Skin of body (tissue), 2 donors: ENCODE data around the gene LSP1. TPM values are rescaled to one million over a fixed set of nuclear protein-coding genes. Genes with fewer than 3 reads are reported as not detected.
"Not testable (repeated sequence)": the region's sequence is repeated elsewhere in the genome, so short reads cannot be mapped to it uniquely, and the experiment has no call there.

Experiments used
- DNase-seq: peaks from one replicate; lab custom pipeline; 2025; lab: John Stamatoyannopoulos, UW
- total RNA-seq: library from RNA; depleted of rRNA; stranded (reverse); fragments of >200 nt; gene quantifications from one replicate; pipeline ENCODE4 v1.2.3, GENCODE V29; 2014

Gene LSP1
- total RNA-seq, 1 donor from 2014 or later = 18.5 TPM

DNA sequence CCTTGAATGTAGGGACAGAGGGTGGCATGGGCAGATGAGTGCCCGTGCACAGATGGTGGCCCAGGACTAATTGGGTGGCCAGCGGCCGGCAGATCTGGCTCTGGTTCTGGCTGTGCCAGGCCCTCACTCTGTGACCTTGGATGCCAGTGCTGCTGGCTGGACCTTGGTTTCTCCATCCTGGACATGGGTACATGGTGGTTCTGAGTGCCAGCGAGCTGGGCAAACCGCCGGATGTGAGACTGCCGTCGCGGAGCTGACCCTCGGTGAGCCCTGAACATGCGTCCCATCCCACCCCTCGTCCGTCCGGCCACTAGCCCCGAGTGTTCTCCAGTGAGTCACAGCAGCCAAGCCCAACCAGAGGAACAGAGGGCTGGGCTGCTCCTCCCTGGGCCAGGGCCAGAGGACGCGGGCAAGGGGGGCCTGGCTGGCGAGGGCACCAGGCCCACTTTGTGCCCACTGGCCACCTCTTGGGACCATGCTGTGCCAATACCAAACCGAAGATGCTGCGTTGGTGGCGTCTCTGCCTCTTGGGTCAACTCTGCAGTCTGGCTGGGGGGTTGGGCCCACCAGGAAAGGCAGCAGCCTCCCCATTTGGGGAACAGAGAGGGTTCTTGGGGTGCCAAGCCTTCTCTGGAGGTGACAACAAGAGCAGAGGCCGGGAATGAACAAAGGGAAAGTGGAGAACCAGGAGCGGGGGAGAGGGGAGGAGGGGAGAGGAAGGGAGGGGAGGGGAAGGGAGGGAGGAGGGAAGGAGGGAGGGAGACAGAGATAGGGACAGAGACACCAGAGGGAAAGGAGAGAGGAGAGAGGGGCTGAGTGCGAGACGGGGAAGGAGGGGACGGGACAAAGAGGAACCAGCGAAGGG is 10.7 kb downstream of the LSP1 start:
- peak; percentile 83 for DNase-seq

GRCh38 chr11:1864231-1864630 is 11.3 kb downstream of the LSP1 start:
- DNase-seq = no peak

DNA sequence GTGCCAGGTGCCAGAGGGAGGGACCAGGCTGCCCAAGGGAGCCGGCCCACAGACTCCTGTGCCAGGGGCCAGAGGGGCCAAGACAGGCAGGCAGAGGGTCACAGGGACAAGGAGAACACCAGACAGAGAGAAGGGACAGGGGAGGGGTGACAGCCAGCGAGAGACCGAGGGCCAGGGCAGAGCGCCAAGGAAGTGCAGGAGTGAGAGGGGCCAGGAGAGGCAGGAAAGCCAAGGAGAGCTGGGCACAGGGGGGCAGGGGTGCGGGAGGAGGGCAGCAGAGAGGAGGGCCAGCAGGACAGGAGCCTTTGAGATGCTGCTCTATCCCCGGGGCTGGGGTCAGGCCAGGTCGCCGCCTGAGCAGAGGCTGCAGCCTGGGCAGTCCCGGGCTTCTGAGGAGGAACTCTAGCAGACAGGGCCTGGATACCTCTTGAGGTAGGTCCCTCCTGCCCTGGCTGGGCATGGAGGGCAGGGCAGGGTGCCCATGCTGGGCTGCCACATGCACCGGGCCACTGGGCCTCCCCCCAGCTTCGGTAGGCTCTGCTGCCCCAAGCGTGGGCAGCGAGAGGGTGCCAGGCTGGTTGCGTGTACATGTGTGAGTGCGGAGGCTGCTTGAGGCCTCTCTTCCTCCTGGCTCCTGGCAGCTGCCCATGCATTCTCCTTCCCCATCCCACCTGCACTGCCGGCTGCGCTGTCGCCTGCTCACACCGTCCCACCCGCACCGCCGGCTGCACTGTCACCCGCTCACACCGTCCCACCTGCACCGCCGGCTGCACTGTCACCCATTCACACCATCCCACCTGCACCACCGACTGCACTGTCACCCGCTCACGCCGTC is 12.2 kb downstream of the LSP1 start:
- DNase-seq = no peak

DNA sequence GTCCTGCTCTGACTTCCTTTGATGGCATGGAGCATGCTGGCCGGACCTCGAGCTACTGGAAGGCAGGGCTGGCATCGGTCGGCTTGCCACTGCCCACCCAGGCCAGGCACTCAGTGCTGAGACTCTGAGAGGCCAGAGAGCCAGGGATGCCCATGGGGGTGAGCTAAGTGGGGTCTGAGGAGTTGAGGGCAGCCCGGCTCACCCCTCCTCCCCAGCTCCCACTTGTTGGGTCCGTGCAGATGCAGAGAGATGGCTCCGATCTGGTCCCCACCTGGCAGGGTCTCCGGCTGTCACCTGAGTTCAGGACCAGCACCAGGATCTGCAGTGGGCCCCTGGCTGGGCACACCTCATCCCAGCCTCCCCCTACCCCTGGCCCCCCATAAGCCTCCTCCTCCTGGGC is 13.3 kb downstream of the LSP1 start:
- no peak for DNase-seq

DNA sequence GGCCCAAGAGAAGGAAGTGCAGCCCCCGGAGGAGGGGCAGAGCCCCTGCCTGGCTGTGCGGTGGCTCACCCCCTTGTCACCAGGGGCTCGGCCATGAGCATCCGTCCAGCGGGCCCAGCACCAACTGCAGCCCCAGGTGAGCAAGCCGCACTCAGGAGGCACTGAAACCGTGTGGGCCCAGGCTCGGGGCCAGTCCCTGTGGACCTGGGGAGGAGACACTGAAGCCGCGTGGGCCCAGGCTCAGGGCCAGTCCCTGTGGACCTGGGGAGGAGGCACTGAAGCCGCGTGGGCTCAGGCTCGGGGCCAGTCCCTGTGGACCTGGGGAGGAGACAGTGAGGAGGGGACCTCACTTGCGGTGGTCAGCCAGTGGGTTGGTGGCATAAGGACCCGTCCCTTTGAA is 13.9 kb downstream of the LSP1 start:
- DNase-seq = no peak

DNA sequence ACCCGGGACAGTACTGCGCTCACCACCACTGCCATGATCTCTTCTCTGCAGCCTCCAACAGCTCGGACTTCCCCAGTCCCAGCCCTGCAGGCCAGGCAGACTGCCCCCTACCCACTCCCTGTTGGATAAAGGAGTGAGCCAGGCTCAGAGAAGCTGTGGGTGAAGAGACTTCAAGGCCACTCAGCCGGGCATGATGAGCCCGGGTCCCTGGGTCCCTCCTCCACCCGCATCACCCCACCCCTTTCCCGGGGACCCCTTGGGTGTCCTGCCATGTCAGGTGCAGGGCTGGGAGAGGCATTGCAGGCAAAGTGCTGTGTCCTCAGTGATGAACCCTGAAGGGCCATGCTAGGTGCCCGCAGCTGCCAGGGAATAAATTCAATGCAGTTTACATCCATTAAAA is 14.5 kb downstream of the LSP1 start:
- no peak for DNase-seq

DNA sequence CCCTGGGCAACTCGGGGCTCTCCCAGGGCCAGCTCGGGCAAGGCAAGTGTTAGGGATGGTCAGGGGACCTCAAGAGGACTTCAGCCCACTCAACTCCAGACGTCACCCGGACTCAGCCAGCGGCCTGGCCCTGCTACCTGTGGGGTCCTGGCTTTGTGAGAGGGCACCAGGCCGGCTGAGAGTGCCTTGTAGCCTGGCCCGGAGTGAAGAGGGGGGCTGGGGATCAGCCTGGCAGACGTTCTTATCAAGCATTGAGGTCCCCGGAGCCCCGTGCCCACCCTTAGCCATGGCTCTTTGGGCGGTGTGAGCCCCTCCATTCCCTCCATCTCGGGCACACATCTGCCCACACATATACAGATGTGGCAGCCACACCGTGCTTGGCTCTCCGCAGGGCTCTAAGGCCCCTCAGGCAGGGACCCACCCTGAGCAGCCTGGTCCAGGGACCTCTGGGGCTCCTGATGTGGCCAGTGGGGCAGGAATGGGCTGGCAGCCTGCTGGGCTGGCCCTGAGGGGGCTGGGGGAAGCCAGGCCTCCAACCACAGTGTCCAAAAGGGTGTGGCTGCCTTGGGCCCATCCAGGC is 15.3 kb downstream of the LSP1 start:
- DNase-seq = no peak

DNA sequence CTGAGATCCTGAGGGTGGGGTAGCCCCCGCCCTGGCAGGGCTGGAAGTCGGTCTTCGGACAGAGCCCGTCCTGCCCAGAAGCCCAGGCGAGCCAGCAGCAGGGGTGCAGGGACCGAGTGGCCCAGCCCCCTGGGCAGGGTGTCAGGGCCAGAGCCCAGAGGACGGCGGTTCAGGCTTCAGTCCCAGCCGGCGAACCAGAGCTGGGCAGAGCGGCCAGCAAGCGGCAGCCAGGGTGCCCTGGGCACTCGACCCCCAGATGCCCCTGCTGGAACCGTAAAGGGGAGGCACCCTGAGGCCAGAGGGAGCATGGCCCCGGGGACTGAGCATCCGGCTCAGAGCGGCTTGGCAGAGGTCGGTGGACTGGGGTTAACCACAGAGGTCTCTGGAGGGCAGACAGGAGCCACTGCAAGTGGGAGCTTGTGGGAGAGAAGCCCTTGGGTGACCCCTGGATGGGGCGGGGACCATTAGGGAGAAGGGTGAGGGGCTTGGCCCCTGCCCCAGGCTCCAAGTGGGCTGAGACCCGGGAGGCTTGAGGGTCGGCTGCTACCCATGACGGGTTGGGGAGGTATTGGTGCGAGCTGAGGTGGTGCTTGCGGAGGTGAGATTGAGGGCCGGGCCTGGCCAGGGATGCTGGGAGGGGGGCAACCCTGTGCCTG is 15.9 kb downstream of the LSP1 start:
- no peak for DNase-seq

GRCh38 chr11:1869427-1870325 is 16.8 kb downstream of the LSP1 start:
- DNase-seq = no peak

- no peak for DNase-seq
Measured at GRCh38 chr11:1870326-1870696, 17.4 kb downstream of the LSP1 start.

GRCh38 chr11:1870721-1871466 is 18.0 kb downstream of the LSP1 start:
- DNase-seq = no peak

DNA sequence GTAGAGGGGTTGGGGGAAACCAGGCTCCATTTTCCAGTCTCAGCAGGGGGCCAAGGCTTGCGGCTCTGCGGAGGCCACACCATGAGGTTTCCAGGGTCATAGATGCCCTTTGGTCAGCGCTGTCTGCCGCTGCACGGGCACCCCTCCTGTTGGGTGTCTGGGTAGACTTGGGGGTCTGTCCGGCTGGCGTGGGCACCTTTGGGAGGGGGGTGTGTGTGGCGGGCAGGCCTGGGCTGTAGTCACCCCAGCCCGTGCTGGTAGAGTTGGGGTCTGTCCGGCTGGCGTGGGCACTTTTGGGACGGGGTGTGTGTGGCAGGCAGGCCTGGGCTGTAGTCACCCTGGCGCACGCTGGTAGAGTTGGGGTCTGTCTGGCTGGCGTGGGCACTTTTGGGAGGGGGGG is 18.6 kb downstream of the LSP1 start:
- no peak for DNase-seq

DNA sequence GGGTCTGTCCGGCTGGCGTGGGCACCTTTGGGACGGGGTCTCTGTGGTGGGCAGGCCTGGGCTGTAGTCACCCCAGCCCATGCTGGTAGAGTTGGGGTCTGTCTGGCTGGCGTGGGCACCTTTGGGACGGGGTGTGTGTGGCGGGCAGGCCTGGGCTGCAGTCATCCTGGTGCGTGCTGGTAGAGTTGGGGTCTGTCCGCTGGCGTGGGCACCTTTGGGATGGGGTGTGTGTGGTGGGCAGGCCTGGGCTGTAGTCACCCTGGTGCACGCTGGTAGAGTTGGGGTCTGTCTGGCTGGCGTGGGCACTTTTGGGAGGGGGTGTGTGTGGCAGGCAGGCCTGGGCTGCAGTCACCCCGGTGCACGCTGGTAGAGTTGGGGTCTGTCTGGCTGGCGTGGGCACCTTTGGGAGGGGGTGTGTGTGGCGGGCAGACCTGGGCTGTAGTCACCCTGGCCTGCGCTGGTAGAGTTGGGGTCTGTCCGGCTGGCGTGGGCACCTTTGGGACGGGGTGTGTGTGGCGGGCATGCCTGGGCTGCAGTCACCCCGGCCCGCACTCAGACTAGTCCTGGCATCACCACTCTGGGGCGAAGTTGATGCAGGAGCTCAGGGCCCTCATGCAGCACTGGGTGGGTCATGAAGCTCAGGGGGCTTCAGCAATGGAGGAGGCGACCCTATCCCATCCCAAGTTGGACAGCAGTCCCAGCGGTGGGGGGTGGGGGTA is 19.5 kb downstream of the LSP1 start:
- DNase-seq = no peak

GRCh38 chr11:1873048-1873812 is 20.3 kb downstream of the LSP1 start:
- peak; percentile 31 for DNase-seq

- not testable (repeated sequence) for DNase-seq
Measured at GRCh38 chr11:1873813-1874150, 20.9 kb downstream of the LSP1 start.

GRCh38 chr11:1874441-1875092 is 21.7 kb downstream of the LSP1 start:
- DNase-seq = not testable (repeated sequence)

DNA sequence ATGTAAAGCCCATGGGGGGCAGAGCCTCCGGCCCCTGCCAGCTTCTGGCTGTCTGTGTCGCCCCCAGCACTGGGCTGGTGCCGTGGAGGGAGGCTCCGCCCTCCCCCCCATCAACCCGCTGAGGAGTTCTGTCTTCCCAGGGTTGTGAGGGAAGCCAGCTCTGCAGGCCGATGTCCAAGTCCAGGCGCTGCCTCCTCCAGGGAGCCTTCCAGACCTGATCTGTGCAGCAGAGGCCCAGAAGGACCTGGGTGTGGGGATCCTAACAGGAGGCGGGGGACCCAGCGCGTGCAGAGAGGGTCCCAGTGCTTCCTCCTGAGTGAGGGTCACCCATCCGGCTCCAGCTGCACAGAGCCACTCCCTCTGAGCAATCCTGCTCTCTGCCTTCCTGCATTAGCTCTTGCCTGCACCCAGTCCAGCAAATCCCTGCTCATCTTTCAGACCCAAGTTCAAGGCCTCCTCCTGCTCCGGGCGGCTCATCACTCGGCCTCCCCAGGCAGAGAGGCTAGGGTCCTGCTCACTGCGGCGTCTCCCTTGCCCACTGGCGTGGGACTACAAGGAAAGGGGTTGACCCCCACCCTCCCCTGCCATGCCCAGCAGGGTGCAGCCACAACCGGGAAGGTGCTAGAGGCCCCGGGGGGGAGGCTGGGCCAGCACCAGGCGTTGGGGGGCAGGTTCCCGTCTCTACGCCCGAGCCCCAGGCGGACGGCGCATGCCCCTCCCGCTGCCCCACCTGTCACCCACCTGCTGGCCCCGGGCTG is 22.4 kb downstream of the LSP1 start:
- DNase-seq = no peak
